ENCODE data around the gene SHISA7. TPM values are rescaled to one million over a fixed set of nuclear protein-coding genes. Genes with fewer than 3 reads are reported as not detected.

SHISA7 gene
- total and polyA plus RNA-seq, 2 experiments from 2014 or later, result not detected

DNA sequence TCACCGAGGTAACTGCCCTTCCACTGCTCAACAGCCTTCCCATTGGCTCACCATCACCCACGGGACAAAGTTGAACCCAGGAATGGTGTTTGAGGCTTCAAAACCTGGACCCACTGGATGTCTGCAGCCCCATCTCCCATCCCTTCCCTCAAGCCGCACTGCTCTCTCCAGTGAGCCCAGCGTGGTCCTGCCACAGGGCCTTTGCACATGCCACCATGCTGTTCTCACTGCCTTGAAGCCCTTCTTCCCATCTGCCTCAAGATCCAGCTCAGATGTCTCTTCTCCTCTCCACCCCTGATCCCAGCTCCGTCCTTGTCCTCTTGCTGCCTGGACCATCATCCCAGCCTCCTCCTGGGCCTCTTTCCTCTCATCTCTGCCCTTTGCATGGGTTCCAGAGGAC lies 4.0 kb downstream of the SHISA7 start:
- in situ Hi-C loops (cut with MboI), result no loop called here
- no peak overlapping the region for H3K4me2 ChIP-seq (ENCODE audit: unreplicated experiment)
- H3K9ac ChIP-seq, result no peak overlapping the region
- no peaks in the 10 kb centered on the region for H3K79me2 ChIP-seq (ENCODE audit: insufficient read depth)
- no peaks in the 10 kb centered on the region for H4K20me1 ChIP-seq (ENCODE audit: insufficient read depth)
- no peaks in the 10 kb centered on the region for H3K9me3 ChIP-seq (ENCODE audit: low read depth)
- no peaks in the 10 kb centered on the region for H3K36me3 ChIP-seq (ENCODE audit: low read depth)
- WGBS, 2 experiments (ENCODE audit: low coverage in 1 of 2, low lambda C conversion rate in 2 of 2, missing lambda C conversion rate in 2 of 2), result 58 to 63% methylated on average over 5 of the region's 5 CpGs
- no peaks in the 10 kb centered on the region for H3K9me2 ChIP-seq (ENCODE audit: insufficient read depth)
- H2AFZ ChIP-seq, result no peak overlapping the region
- no peak for DNase-seq
- no peaks in the 10 kb centered on the region for H3K4me1 ChIP-seq (ENCODE audit: insufficient read depth)
- no peak for TF ChIP-seq EZH2 (IDR thresholded peaks at IDR 0.05; ENCODE audit: insufficient read depth, poor library complexity, severe bottlenecking)
- no peak for TF ChIP-seq EZH2phosphoT487 (IDR thresholded peaks at IDR 0.05; ENCODE audit: insufficient read depth, low read depth)
- peaks cover 24% of the 10 kb centered on the region for H3K27me3 ChIP-seq (replicated peaks; ENCODE audit: insufficient read depth)
- no peak overlapping the region for H3K4me3 ChIP-seq
- no peak overlapping the region for H3K27ac ChIP-seq
- no peaks in the 10 kb centered on the region for H3F3A ChIP-seq (ENCODE audit: insufficient read depth)

DNA sequence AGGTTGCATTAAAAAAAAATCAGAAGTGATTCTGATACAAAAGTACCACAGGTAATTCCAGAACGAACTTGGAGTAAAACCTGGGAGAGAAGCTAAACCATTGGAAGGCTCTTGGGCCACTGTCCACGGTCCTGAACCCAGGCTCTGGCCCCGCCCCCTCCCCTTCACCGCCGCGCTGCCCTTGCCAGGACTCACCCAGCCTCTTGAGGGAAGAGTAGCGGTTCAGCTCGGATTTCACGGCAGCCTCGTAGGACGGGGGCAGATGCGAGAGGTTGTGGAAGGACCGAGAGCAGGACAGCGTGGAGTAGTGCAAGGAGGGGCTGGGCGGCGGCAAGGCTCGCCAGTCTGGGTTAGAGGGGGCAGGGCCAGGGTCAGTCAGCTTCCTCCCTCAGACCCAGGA lies 5.7 kb downstream of the SHISA7 start:
- Histone ChIP-seq H3K9me3 (ENCODE audit: low read depth) (no peaks in the 10 kb centered on the region), H2AFZ (no peak overlapping the region), H3K9ac (no peak overlapping the region), H3K27me3 (replicated peaks; ENCODE audit: insufficient read depth) (peaks cover 19% of the 10 kb centered on the region), H3F3A (ENCODE audit: insufficient read depth) (no peaks in the 10 kb centered on the region), H3K4me1 (ENCODE audit: insufficient read depth) (no peaks in the 10 kb centered on the region), H3K27ac (no peak overlapping the region), H3K36me3 (ENCODE audit: low read depth) (no peaks in the 10 kb centered on the region), H3K4me3 (no peak overlapping the region), H3K4me2 (ENCODE audit: unreplicated experiment) (no peak overlapping the region), H4K20me1 (ENCODE audit: insufficient read depth) (no peaks in the 10 kb centered on the region), H3K79me2 (ENCODE audit: insufficient read depth) (no peaks in the 10 kb centered on the region), H3K9me2 (ENCODE audit: insufficient read depth) (no peaks in the 10 kb centered on the region)
- in situ Hi-C loops (cut with MboI), result no loop called here
- 4 to 5% methylated on average over 15 to 17 of the region's 17 CpGs for WGBS, 2 experiments (ENCODE audit: low coverage in 1 of 2, low lambda C conversion rate in 2 of 2, missing lambda C conversion rate in 2 of 2)
- TF ChIP-seq EZH2 (IDR thresholded peaks at IDR 0.05; ENCODE audit: insufficient read depth, poor library complexity, severe bottlenecking), result no peak
- TF ChIP-seq EZH2phosphoT487 (IDR thresholded peaks at IDR 0.05; ENCODE audit: insufficient read depth, low read depth), result no peak
- peak; percentile 76 for DNase-seq

DNA sequence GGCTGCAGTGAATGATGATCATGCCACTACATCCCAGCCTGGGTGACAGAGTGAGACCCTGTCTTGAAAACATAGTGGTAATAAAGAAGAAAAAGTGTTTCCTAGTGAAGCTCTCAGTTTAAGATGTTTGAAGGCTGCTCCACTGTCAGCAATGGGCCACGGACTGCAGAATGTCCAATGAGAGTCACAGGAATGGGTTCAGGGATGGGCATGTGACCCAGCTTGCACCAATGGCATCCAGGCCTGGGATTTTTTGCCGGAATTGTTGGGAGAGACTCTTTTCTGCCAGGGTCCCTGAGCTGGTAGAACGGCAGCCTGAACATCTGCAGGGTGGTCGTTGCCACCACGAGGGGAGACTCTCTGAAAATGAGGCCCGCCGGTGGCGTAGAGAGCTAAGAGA lies 6.3 kb downstream of the SHISA7 start:
- Histone ChIP-seq H3K9me2 (ENCODE audit: insufficient read depth) (no peaks in the 10 kb centered on the region), H2AFZ (no peak overlapping the region), H3K27me3 (replicated peaks; ENCODE audit: insufficient read depth) (peaks cover 19% of the 10 kb centered on the region), H3K36me3 (ENCODE audit: low read depth) (no peaks in the 10 kb centered on the region), H3K4me2 (ENCODE audit: unreplicated experiment) (no peak overlapping the region), H3F3A (ENCODE audit: insufficient read depth) (no peaks in the 10 kb centered on the region), H3K4me3 (no peak overlapping the region), H3K27ac (no peak overlapping the region), H3K9me3 (ENCODE audit: low read depth) (no peaks in the 10 kb centered on the region), H3K79me2 (ENCODE audit: insufficient read depth) (no peaks in the 10 kb centered on the region), H4K20me1 (ENCODE audit: insufficient read depth) (no peaks in the 10 kb centered on the region), H3K9ac (no peak overlapping the region), H3K4me1 (ENCODE audit: insufficient read depth) (no peaks in the 10 kb centered on the region)
- in situ Hi-C loops (cut with MboI), result no loop called here
- WGBS, 2 experiments (ENCODE audit: low coverage in 1 of 2, low lambda C conversion rate in 2 of 2, missing lambda C conversion rate in 2 of 2), result 34 to 39% methylated on average over 8 of the region's 8 CpGs
- no peak for TF ChIP-seq EZH2phosphoT487 (IDR thresholded peaks at IDR 0.05; ENCODE audit: insufficient read depth, low read depth)
- no peak for TF ChIP-seq EZH2 (IDR thresholded peaks at IDR 0.05; ENCODE audit: insufficient read depth, poor library complexity, severe bottlenecking)
- DNase-seq, result no peak

DNA sequence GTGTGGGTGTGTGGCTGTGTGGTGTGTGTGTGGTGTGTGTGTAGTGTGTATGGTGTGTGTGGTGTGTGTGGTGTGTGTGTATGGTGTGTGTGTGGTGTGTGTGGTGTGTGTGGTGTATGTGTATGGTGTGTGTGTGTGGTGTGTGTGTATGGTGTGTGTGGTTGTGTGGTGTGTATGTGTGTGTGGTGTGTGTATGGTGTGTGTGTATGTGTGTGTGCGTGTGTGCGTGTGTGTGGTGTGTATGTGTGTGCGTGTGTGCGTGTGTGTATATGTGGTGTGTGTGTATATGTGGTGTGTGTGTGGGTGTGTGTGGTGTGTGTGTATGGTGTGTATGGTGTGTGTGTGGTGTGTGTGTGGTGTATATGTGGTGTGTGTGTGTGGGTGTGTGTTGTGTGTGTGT lies 8.1 kb downstream of the SHISA7 start:
- no peaks in the 10 kb centered on the region for H3K79me2 ChIP-seq (ENCODE audit: insufficient read depth)
- H3K4me1 ChIP-seq (ENCODE audit: insufficient read depth), result no peaks in the 10 kb centered on the region
- no peak overlapping the region for H3K9ac ChIP-seq
- WGBS, 2 experiments (ENCODE audit: low coverage in 1 of 2, low lambda C conversion rate in 2 of 2, missing lambda C conversion rate in 2 of 2), result 91% methylated on average over 4 of the region's 4 CpGs; no CpG with 5 or more reads in 1 of the 2 experiments
- no peak overlapping the region for H3K27ac ChIP-seq
- no peak overlapping the region for H3K4me2 ChIP-seq (ENCODE audit: unreplicated experiment)
- H3K9me2 ChIP-seq (ENCODE audit: insufficient read depth), result no peaks in the 10 kb centered on the region
- no peaks in the 10 kb centered on the region for H3K36me3 ChIP-seq (ENCODE audit: low read depth)
- H3F3A ChIP-seq (ENCODE audit: insufficient read depth), result no peaks in the 10 kb centered on the region
- peaks cover under 1% of the 10 kb centered on the region; the same call in 1 of the 2 replicates for H3K27me3 ChIP-seq (replicated peaks; ENCODE audit: insufficient read depth)
- no peak overlapping the region for H3K4me3 ChIP-seq
- H2AFZ ChIP-seq, result no peak overlapping the region
- no peaks in the 10 kb centered on the region for H4K20me1 ChIP-seq (ENCODE audit: insufficient read depth)
- in situ Hi-C loops (cut with MboI), result no loop called here
- DNase-seq, result no peak
- TF ChIP-seq EZH2phosphoT487 (IDR thresholded peaks at IDR 0.05; ENCODE audit: insufficient read depth, low read depth) (no peak), EZH2 (IDR thresholded peaks at IDR 0.05; ENCODE audit: insufficient read depth, poor library complexity, severe bottlenecking) (no peak)
- H3K9me3 ChIP-seq (ENCODE audit: low read depth), result no peaks in the 10 kb centered on the region
